K562 (cell line): ENCODE results near the gene TCOF1. TPM values are rescaled to one million over a fixed set of nuclear protein-coding genes. Genes with fewer than 3 reads are reported as not detected.

Experiments used
- ATF2 ChIP-seq: sonication (generic); formaldehyde crosslinking; IDR thresholded peaks from 2 replicates; pipeline ENCODE4 v1.8.1; 2022; ENCODE audit warnings: missing genetic modification reagents
- ATF6 ChIP-seq: sonication (generic); formaldehyde crosslinking; IDR thresholded peaks from 2 replicates; pipeline ENCODE4 v1.4.0; 2020; ENCODE audit warnings: mild to moderate bottlenecking, missing genetic modification reagents
- CREB1 ChIP-seq, 2 experiments: sonication (generic) in 1 of 2; formaldehyde crosslinking in 1 of 2; IDR thresholded peaks; 2 replicates each; pipeline versions ENCODE4 v1.6.1 to v1.8.0; 2012 to 2022; ENCODE audit warnings: inconsistent platforms in 1 of 2, mild to moderate bottlenecking in 1 of 2, missing genetic modification reagents in 1 of 2, moderate library complexity in 1 of 2
- DACH1 ChIP-seq: fragments of 450-650 bp; IDR thresholded peaks from 2 replicates; pipeline ENCODE4 v1.6.1; 2018; ENCODE audit not compliant: partially characterized antibody
- ELF1 ChIP-seq: fragments of 200-800 bp; sonication (Bioruptor generic); IDR thresholded peaks from 2 replicates; pipeline ENCODE4 v1.6.1; 2016; ENCODE audit warnings: missing genetic modification characterization, missing compliant biosample characterization
- HDAC8 ChIP-seq: fragments of 450-650 bp; IDR thresholded peaks from 2 replicates; pipeline ENCODE4 v1.6.1; 2016; ENCODE audit warnings: mild to moderate bottlenecking, missing genetic modification characterization, moderate library complexity, missing compliant biosample characterization
- KAT7 ChIP-seq: sonication (generic); formaldehyde crosslinking; IDR thresholded peaks from 2 replicates; pipeline ENCODE4 v1.8.0; 2022; ENCODE audit warnings: missing genetic modification reagents, mild to moderate bottlenecking, borderline replicate concordance
- KLF10 ChIP-seq: fragments of 250-450 bp; sonication (Bioruptor Pico); IDR thresholded peaks from 2 replicates; pipeline ENCODE4 v1.6.1; 2021; ENCODE audit warnings: matching md5 sums
- NR2F6 ChIP-seq: fragments of 450-650 bp; formaldehyde crosslinking; IDR thresholded peaks from 2 replicates; pipeline ENCODE4 v1.4.0; 2020; ENCODE audit warnings: mild to moderate bottlenecking
- PRDM10 ChIP-seq: fragments of 450-650 bp; IDR thresholded peaks from 2 replicates; pipeline ENCODE4 v1.6.1; 2018; ENCODE audit not compliant: partially characterized antibody
- PYGO2 ChIP-seq: fragments of 450-650 bp; IDR thresholded peaks from 2 replicates; pipeline ENCODE4 v1.6.1; 2016; ENCODE audit warnings: mild to moderate bottlenecking, missing genetic modification characterization, moderate library complexity, missing compliant biosample characterization
- SRSF1 ChIP-seq: fragments of 200-400 bp; formaldehyde crosslinking; IDR thresholded peaks from 2 replicates; pipeline ENCODE4 v1.6.1; 2017; ENCODE audit warnings: mild to moderate bottlenecking, low read depth, low read length, moderate library complexity
- WHSC1 ChIP-seq: IDR thresholded peaks from one replicate; pipeline ENCODE4 v1.6.1; 2012; ENCODE audit warnings: low read length, control low read depth, inconsistent platforms
- ZBTB33 ChIP-seq: sonication (generic); formaldehyde crosslinking; IDR thresholded peaks from 2 replicates; pipeline ENCODE4 v1.8.1; 2023; ENCODE audit warnings: mild to moderate bottlenecking, missing genetic modification reagents
- ZC3H8 ChIP-seq: fragments of 450-650 bp; IDR thresholded peaks from 2 replicates; pipeline ENCODE4 v1.6.1; 2017
- ZFP30 ChIP-seq: fragments of 250-450 bp; sonication (Bioruptor Pico); IDR thresholded peaks from 2 replicates; pipeline ENCODE4 v1.8.0; 2022; ENCODE audit warnings: moderate library complexity, mild to moderate bottlenecking, inconsistent platforms, borderline replicate concordance
- ZNF699 ChIP-seq: fragments of 250-450 bp; sonication (Bioruptor Pico); IDR thresholded peaks from 2 replicates; pipeline ENCODE4 v1.8.0; 2021; ENCODE audit warnings: mild to moderate bottlenecking, moderate library complexity; ENCODE audit not compliant: insufficient replicate concordance
- ZNF764 ChIP-seq: fragments of 250-450 bp; sonication (Bioruptor Pico); IDR thresholded peaks from 2 replicates; pipeline ENCODE4 v1.4.0; 2020; ENCODE audit warnings: low read depth, mild to moderate bottlenecking, moderate library complexity
- polyA plus RNA-seq, 8 experiments: library from polyadenylated mRNA; depleted of rRNA in 4 of 8; stranded (reverse) in 5 of 8; unstranded in 3 of 8; fragments of >200 nt; fragmentation: Nextera tagmentation in 2 of 8; fragmentation: Illumina TruSeq in 1 of 8; extraction: Ambion mirVana in 2 of 8; extraction: Trizol in 1 of 8; gene quantifications; 2 replicates each; pipeline versions ENCODE4 v1.2.1 to v1.2.3, GENCODE V29; 2011 to 2014; ENCODE audit warnings: inconsistent platforms in 1 of 8, missing spikeins in 1 of 8
- total RNA-seq, 7 experiments: library from RNA; depleted of rRNA in 6 of 7; stranded (reverse); fragments of >200 nt in 6 of 7; fragmentation: Illumina TruSeq in 2 of 7; extraction: Trizol in 2 of 7; gene quantifications; 2 replicates each; pipeline versions ENCODE4 v1.2.1 to v1.2.3, GENCODE V29; 2011 to 2021; ENCODE audit warnings: low replicate concordance in 1 of 7

The TCOF1 gene
- total and polyA plus RNA-seq, 9 of the 15 experiments (the other 6 are each of a cell fraction or from before 2014, with no cell fraction given): 9.8 to 134 (median 61.7) TPM

GRCh38 chr5:150357326-150358260, at the start of gene TCOF1 (continued):
- TF ChIP-seq ZC3H8 (no peak), ZBTB33 (CRISPR knock-in tag) (no peak), HDAC8 (tag) (no peak), PRDM10 (peak; percentile 66), ELF1 (tag) (peak; percentile 92), PYGO2 (tag) (no peak), WHSC1 (no peak), ZFP30 (CRISPR knock-in tag) (no peak), ZNF764 (CRISPR knock-in tag) (no peak), SRSF1 (no peak), CREB1 (IDR thresholded peaks at IDR 0.05) (peak; percentile 40), CREB1 (CRISPR knock-in tag; IDR thresholded peaks at IDR 0.05) (peak; percentile 74), KAT7 (CRISPR knock-in tag) (0 out of 2 replicates have a peak, but pooled peaks have one; percentile 49), ATF2 (CRISPR knock-in tag) (no peak), DACH1 (no peak), ATF6 (CRISPR knock-in tag) (no peak; the same call in 1 of the 2 replicates), KLF10 (CRISPR knock-in tag) (no peak), ZNF699 (CRISPR knock-in tag) (no peak), NR2F6 (no peak)
